ENCODE measurements around the gene ARHGAP30. TPM values are rescaled to one million over a fixed set of nuclear protein-coding genes. Genes with fewer than 3 reads are reported as not detected.

The ARHGAP30 gene
- total RNA-seq, 1 experiment from 2014 or later: 0.36 TPM

GRCh38 chr1:161074676-161075368 is 5.1 kb upstream of the ARHGAP30 start:
- H3K9me3 ChIP-seq (ENCODE audit: control insufficient read depth, insufficient read depth, low read depth, low read length): no peaks in the 10 kb centered on the region
- ChIA-PET POLR2A (no interaction called here), CTCF (interaction anchor here (0.7 kb wide), 1 partner anchor 23 kb away, joined by 3 read pairs; no protein-coding TSS in a partner anchor)
- ATAC-seq (no peak), DNase-seq (ENCODE audit: low read depth, low spot score) (no peak)
- H3K4me1 ChIP-seq (ENCODE audit: control insufficient read depth, insufficient read depth, low read length): no peaks in the 10 kb centered on the region
- H3K27me3 ChIP-seq (ENCODE audit: control insufficient read depth, insufficient read depth, low read length): no peaks in the 10 kb centered on the region
- H3K27ac ChIP-seq (ENCODE audit: low read length): no peak overlapping the region
- BruUV-seq (replicated peaks): no TSS peak
- no peaks in the 10 kb centered on the region for H3K36me3 ChIP-seq (ENCODE audit: control insufficient read depth, insufficient read depth, low read length)
- in situ Hi-C loops (cut with HindIII; ENCODE audit: low pct_unique_long_range_greater_than_20kb, low sequenced_read_pairs): no loop called here
- intact Hi-C loops (cut with micrococcal nuclease; ENCODE audit: unreplicated experiment): no loop called here
- no peak overlapping the region for H3K4me3 ChIP-seq (ENCODE audit: low read depth in 2 of 2, low read length in 2 of 2)
- no peak for TF ChIP-seq CTCF (IDR thresholded peaks at IDR 0.05)
- no peak for TF ChIP-seq REST (IDR thresholded peaks at IDR 0.05; ENCODE audit: insufficient read depth in 1 of 2, low read depth in 2 of 2, low read length in 1 of 2)
- no peak for TF ChIP-seq TCF7L2 (IDR thresholded peaks at IDR 0.05; ENCODE audit: low read depth, low read length)
- no peak for TF ChIP-seq SIN3A (IDR thresholded peaks at IDR 0.05; ENCODE audit: borderline replicate concordance, insufficient read depth, low read depth, low read length)
- no peak for TF ChIP-seq POLR2AphosphoS5 (IDR thresholded peaks at IDR 0.05; ENCODE audit: low read depth, low read length)

- no peaks in the 10 kb centered on the region for H3K27me3 ChIP-seq (ENCODE audit: control insufficient read depth, insufficient read depth, low read length)
- no TSS peak for BruUV-seq (replicated peaks)
- CTCF ChIA-PET: interaction anchor here (0.5 to 0.9 kb wide), 2 partner anchors 24 to 68 kb away, joined by 3 to 4 read pairs; no protein-coding TSS in a partner anchor
- ATAC-seq: peak; percentile 66; the same call in 1 of the 2 replicates
- H3K36me3 ChIP-seq (ENCODE audit: control insufficient read depth, insufficient read depth, low read length): no peaks in the 10 kb centered on the region
- H3K4me3 ChIP-seq (ENCODE audit: low read depth in 2 of 2, low read length in 2 of 2): no peak overlapping the region
- intact Hi-C loops (cut with micrococcal nuclease; ENCODE audit: unreplicated experiment) (no loop called here), in situ Hi-C loops (cut with HindIII; ENCODE audit: low pct_unique_long_range_greater_than_20kb, low sequenced_read_pairs) (no loop called here)
- POLR2A ChIA-PET: interaction anchor here (0.5 kb wide), 1 partner anchor 52 kb away, joined by 8 read pairs; the partner anchor contains the start of gene F11R
- H3K4me1 ChIP-seq (ENCODE audit: control insufficient read depth, insufficient read depth, low read length): no peaks in the 10 kb centered on the region
- no peak for DNase-seq (ENCODE audit: low read depth, low spot score)
- no peak for TF ChIP-seq POLR2AphosphoS5 (IDR thresholded peaks at IDR 0.05; ENCODE audit: low read depth, low read length)
- no peak for TF ChIP-seq REST (IDR thresholded peaks at IDR 0.05; ENCODE audit: insufficient read depth in 1 of 2, low read depth in 2 of 2, low read length in 1 of 2)
- no peak for TF ChIP-seq SIN3A (IDR thresholded peaks at IDR 0.05; ENCODE audit: borderline replicate concordance, insufficient read depth, low read depth, low read length)
- TF ChIP-seq TCF7L2 (IDR thresholded peaks at IDR 0.05; ENCODE audit: low read depth, low read length): no peak
- no peak overlapping the region for H3K27ac ChIP-seq (ENCODE audit: low read length)
- no peaks in the 10 kb centered on the region for H3K9me3 ChIP-seq (ENCODE audit: control insufficient read depth, insufficient read depth, low read depth, low read length)
Measured at GRCh38 chr1:161073474-161074121, 3.9 kb upstream of the ARHGAP30 start.

Data from Panc1 (cell line).